Upper lobe of left lung (tissue), 4 donors: ENCODE data around the gene MPHOSPH9.

Experiments
- CTCF ChIP-seq, 6 experiments: fragments of 450-650 bp in 4 of 6; fragments of 200-600 bp in 2 of 6; sonication (generic) in 2 of 6; IDR thresholded peaks; one replicate each; pipeline ENCODE4 v1.5.1; 2016 to 2019; ENCODE audit warnings: antibody characterized with exemption in 6 of 6
- POLR2AphosphoS5 ChIP-seq, 2 donors: sonication (generic); formaldehyde crosslinking; IDR thresholded peaks; one replicate each; pipeline ENCODE4 v1.5.1; 2017; ENCODE audit warnings: antibody characterized with exemption in 2 of 2

- no peak for TF ChIP-seq CTCF (IDR thresholded peaks at IDR 0.05)
- TF ChIP-seq POLR2AphosphoS5 (IDR thresholded peaks at IDR 0.05): no peak
Observed at GRCh38 chr12:123153906-123154305, 79.0 kb downstream of the MPHOSPH9 start.
